Lower leg skin (tissue), 4 donors: ENCODE data around the gene FBXO2. TPM values are rescaled to one million over a fixed set of nuclear protein-coding genes. Genes with fewer than 3 reads are reported as not detected.
A peak's percentile ranks its signal among the peaks of the same experiment; 100 is the strongest.
"Not testable (repeated sequence)": the region's sequence is repeated elsewhere in the genome, so short reads cannot be mapped to it uniquely, and the experiment has no call there.

Source experiments
- DNase-seq, 2 donors: peaks; one replicate each; pipeline ENCODE4 v3.0.0-alpha.2; 2019; ENCODE audit warnings: low spot score in 2 of 2
- H3K4me3 ChIP-seq: fragments of 200-600 bp; sonication (generic); 2 replicates; pipeline ENCODE4 v1.5.1; 2017; ENCODE audit warnings: mild to moderate bottlenecking, low read depth; ENCODE audit not compliant: poor library complexity, severe bottlenecking
- CTCF ChIP-seq, 3 donors: fragments of 450-650 bp; IDR thresholded peaks; one replicate each; pipeline ENCODE4 v1.5.1; 2016; ENCODE audit warnings: antibody characterized with exemption in 3 of 3, mild to moderate bottlenecking in 3 of 3, moderate library complexity in 2 of 3
- POLR2A ChIP-seq, 2 donors: fragments of 450-650 bp; IDR thresholded peaks; one replicate each; pipeline ENCODE4 v1.6.1; 2016 to 2017; ENCODE audit warnings: antibody characterized with exemption in 2 of 2, mild to moderate bottlenecking in 1 of 2, moderate library complexity in 1 of 2
- WGBS, 2 donors: methylation state at CpG; one replicate each; pipeline ENCODE4 v1.1.5; 2018; 5-methylcytosine and 5-hydroxymethylcytosine counted together
- intact Hi-C: fragments of 100-400 bp; cut with DNase I; formaldehyde crosslinking; loops from one replicate; pipeline ENCODE4 v1.15.0; 2023; ENCODE audit warnings: low total_unique reads
- total RNA-seq, 4 donors: library from RNA; depleted of rRNA; stranded (reverse); fragments of >200 nt; gene quantifications; one replicate each; pipeline ENCODE4 v1.1.0, GENCODE V29; 2016

FBXO2 gene
- total RNA-seq, 4 donors from 2014 or later, result 9.1 to 19.5 (median 14.9) TPM

GRCh38 chr1:11642418-11643017 lies 11.7 kb downstream of the FBXO2 start:
- peak in 2 of 3 donors; percentile 25 to 62 for TF ChIP-seq CTCF (IDR thresholded peaks at IDR 0.05)
- peak; percentile 72 to 92 for DNase-seq
- intact Hi-C loops, result loop anchor here (2.0 kb wide), 1 partner anchor 400 kb away; no protein-coding TSS in a partner anchor
- not testable (repeated sequence) for H3K4me3 ChIP-seq
- WGBS, 2 donors, result 53 to 55% methylated on average over 18 of the region's 18 CpGs

- no peak overlapping the region for H3K4me3 ChIP-seq
- TF ChIP-seq POLR2A (IDR thresholded peaks at IDR 0.05) (no peak), CTCF (IDR thresholded peaks at IDR 0.05) (no peak)
- DNase-seq, result no peak
- WGBS, 2 donors, result 53 to 58% methylated on average over 5 of the region's 5 CpGs
- intact Hi-C loops, result loop anchor here (2.0 kb wide), 1 partner anchor 399 kb away; no protein-coding TSS in a partner anchor
Observed at GRCh38 chr1:11641776-11642305, 12.4 kb downstream of the FBXO2 start.

- WGBS, 2 donors, result 65 to 66% methylated on average over 6 of the region's 6 CpGs
- no peak overlapping the region for H3K4me3 ChIP-seq
- TF ChIP-seq CTCF (IDR thresholded peaks at IDR 0.05) (no peak), POLR2A (IDR thresholded peaks at IDR 0.05) (no peak)
- DNase-seq, result no peak
- intact Hi-C loops, result no loop called here
Observed at GRCh38 chr1:11640944-11641343, 13.3 kb downstream of the FBXO2 start.

- 61 to 73% methylated on average over 7 of the region's 7 CpGs for WGBS, 2 donors
- intact Hi-C loops, result no loop called here
- TF ChIP-seq CTCF (IDR thresholded peaks at IDR 0.05) (no peak), POLR2A (IDR thresholded peaks at IDR 0.05) (no peak)
Observed at GRCh38 chr1:11640101-11640500, 14.1 kb downstream of the FBXO2 start.

GRCh38 chr1:11639372-11639771 lies 14.9 kb downstream of the FBXO2 start:
- intact Hi-C loops, result no loop called here

More at GRCh38 chr1:11640101-11640500, 14.1 kb downstream of the FBXO2 start:
- DNase-seq, result no peak
- H3K4me3 ChIP-seq, result no peak overlapping the region

GRCh38 chr1:11638121-11638520 lies 16.1 kb downstream of the FBXO2 start:
- intact Hi-C loops, result no loop called here
- no peak for DNase-seq
- 43 to 47% methylated on average over 5 of the region's 5 CpGs for WGBS, 2 donors
- no peak overlapping the region for H3K4me3 ChIP-seq
- no peak for TF ChIP-seq CTCF (IDR thresholded peaks at IDR 0.05)
- no peak for TF ChIP-seq POLR2A (IDR thresholded peaks at IDR 0.05)

More at GRCh38 chr1:11639372-11639771, 14.9 kb downstream of the FBXO2 start:
- DNase-seq, result no peak
- WGBS, 2 donors, result 84 to 92% methylated on average over 4 of the region's 4 CpGs
- no peak for TF ChIP-seq POLR2A (IDR thresholded peaks at IDR 0.05)
- no peak overlapping the region for H3K4me3 ChIP-seq
